SK-N-SH treated with all-trans-retinoic acid at 6 μM for 48 hours (cell line): ENCODE measurements around the gene RNF157.

Source experiments
- ATAC-seq: fragments of 200-7000 bp; cut with Tn5 transposase; 3 replicates; pipeline ENCODE4 v1.9.1; 2020; ENCODE audit warnings: mild to moderate bottlenecking, moderate library complexity
- ARNTL ChIP-seq: fragments of 450-650 bp; formaldehyde crosslinking; IDR thresholded peaks from 2 replicates; pipeline ENCODE4 v1.5.0; 2020; ENCODE audit warnings: low read depth, mild to moderate bottlenecking, moderate library complexity, borderline replicate concordance
- BACH2 ChIP-seq: fragments of 250-450 bp; sonication (Bioruptor Pico); IDR thresholded peaks from 2 replicates; pipeline ENCODE4 v1.9.0; 2021; ENCODE audit warnings: mild to moderate bottlenecking, borderline replicate concordance
- CREB5 ChIP-seq: fragments of 250-450 bp; sonication (Bioruptor Pico); IDR thresholded peaks from 2 replicates; pipeline ENCODE4 v1.5.1; 2020; ENCODE audit warnings: low read depth, mild to moderate bottlenecking, moderate library complexity
- CSDC2 ChIP-seq: fragments of 250-450 bp; sonication (Bioruptor Pico); IDR thresholded peaks from 2 replicates; pipeline ENCODE4 v1.5.0; 2020; ENCODE audit warnings: mild to moderate bottlenecking, moderate library complexity
- ESRRG ChIP-seq: fragments of 250-450 bp; sonication (Bioruptor Pico); IDR thresholded peaks from 2 replicates; pipeline ENCODE4 v1.6.1; 2021; ENCODE audit warnings: mild to moderate bottlenecking
- GLIS3 ChIP-seq: fragments of 250-450 bp; sonication (Bioruptor Pico); IDR thresholded peaks from 2 replicates; pipeline ENCODE4 v1.5.0; 2020; ENCODE audit warnings: mild to moderate bottlenecking, moderate library complexity
- ISL1 ChIP-seq: fragments of 250-450 bp; sonication (Bioruptor Pico); IDR thresholded peaks from 2 replicates; pipeline ENCODE4 v2.1.2; 2022; ENCODE audit warnings: mild to moderate bottlenecking, moderate library complexity
- OSR1 ChIP-seq: fragments of 250-450 bp; sonication (Bioruptor Pico); IDR thresholded peaks from 2 replicates; pipeline ENCODE4 v1.8.0; 2022; ENCODE audit warnings: moderate library complexity, mild to moderate bottlenecking, inconsistent platforms
- PATZ1 ChIP-seq: fragments of 250-450 bp; sonication (Bioruptor Pico); IDR thresholded peaks from 2 replicates; pipeline ENCODE4 v1.8.0; 2020; ENCODE audit warnings: mild to moderate bottlenecking, moderate library complexity, borderline replicate concordance
- PPARA ChIP-seq: fragments of 250-450 bp; sonication (Bioruptor Pico); IDR thresholded peaks from 2 replicates; pipeline ENCODE4 v1.5.0; 2020; ENCODE audit warnings: mild to moderate bottlenecking, borderline replicate concordance
- RARB ChIP-seq: fragments of 250-450 bp; sonication (Bioruptor Pico); IDR thresholded peaks from 2 replicates; pipeline ENCODE4 v1.8.0; 2021; ENCODE audit warnings: mild to moderate bottlenecking, moderate library complexity
- SNAI2 ChIP-seq: fragments of 250-450 bp; sonication (Bioruptor Pico); IDR thresholded peaks from 2 replicates; pipeline ENCODE4 v1.5.0; 2020; ENCODE audit warnings: mild to moderate bottlenecking, moderate library complexity
- TOX ChIP-seq: fragments of 250-450 bp; sonication (Bioruptor Pico); IDR thresholded peaks from 2 replicates; pipeline ENCODE4 v1.8.0; 2021; ENCODE audit warnings: mild to moderate bottlenecking, moderate library complexity, borderline replicate concordance
- TSHZ2 ChIP-seq: fragments of 250-450 bp; sonication (Bioruptor Pico); IDR thresholded peaks from 2 replicates; pipeline ENCODE4 v1.5.0; 2020; ENCODE audit warnings: mild to moderate bottlenecking, moderate library complexity
- ZC3H10 ChIP-seq: fragments of 250-450 bp; sonication (Bioruptor Pico); IDR thresholded peaks from 2 replicates; pipeline ENCODE4 v1.5.1; 2021; ENCODE audit warnings: mild to moderate bottlenecking, moderate library complexity
- ZFP3 ChIP-seq: fragments of 250-450 bp; sonication (Bioruptor Pico); IDR thresholded peaks from 2 replicates; pipeline ENCODE4 v1.5.0; 2020; ENCODE audit warnings: mild to moderate bottlenecking, moderate library complexity
- ZFP30 ChIP-seq: fragments of 450-650 bp; formaldehyde crosslinking; IDR thresholded peaks from 2 replicates; pipeline ENCODE4 v1.5.0; 2022; ENCODE audit warnings: mild to moderate bottlenecking, moderate library complexity
- ZNF565 ChIP-seq: fragments of 450-650 bp; formaldehyde crosslinking; conservative IDR thresholded peaks from 2 replicates; pipeline ENCODE4 v1.5.0; 2020; ENCODE audit warnings: low read depth, mild to moderate bottlenecking, moderate library complexity
- ZNF70 ChIP-seq: fragments of 450-650 bp; formaldehyde crosslinking; IDR thresholded peaks from 2 replicates; pipeline ENCODE4 v1.5.0; 2020; ENCODE audit warnings: mild to moderate bottlenecking, moderate library complexity
- ZNF8 ChIP-seq: fragments of 450-650 bp; formaldehyde crosslinking; IDR thresholded peaks from 2 replicates; pipeline ENCODE4 v1.5.0; 2020; ENCODE audit warnings: mild to moderate bottlenecking, moderate library complexity

The RNF157 gene

DNA sequence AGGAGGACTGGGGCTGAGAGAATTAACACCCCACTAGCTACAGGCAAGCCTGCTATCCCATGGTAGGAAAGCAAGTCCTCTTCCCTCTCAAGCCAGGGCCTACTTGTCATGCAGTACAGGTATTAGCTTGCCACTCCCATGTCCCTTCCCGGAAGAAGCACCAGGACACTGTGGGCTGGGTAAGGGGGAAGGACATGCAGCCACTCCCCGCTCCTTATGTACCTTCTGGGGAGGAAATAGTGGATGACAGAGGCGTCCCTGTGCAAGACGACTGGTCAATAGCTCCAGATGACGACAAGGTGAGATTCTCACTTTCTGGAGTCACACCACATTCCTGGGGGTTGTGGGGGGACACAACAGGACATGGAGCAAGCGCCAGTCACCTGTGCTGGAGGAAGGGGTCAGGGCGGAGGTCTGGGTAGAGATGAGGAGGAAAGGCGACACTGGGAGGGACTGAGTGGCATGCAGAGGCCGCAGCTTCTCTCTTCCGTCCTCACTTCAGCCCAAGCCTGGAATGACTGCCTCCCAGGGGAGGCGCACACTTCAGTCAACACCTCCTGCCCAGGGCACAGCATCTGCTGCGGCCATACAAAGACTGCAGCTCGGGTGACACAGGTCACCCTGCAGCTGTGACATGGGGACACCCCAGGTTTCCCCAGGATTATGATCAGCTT is 84.2 kb downstream of the RNF157 start:
- no peak for ATAC-seq
- no peak for TF ChIP-seq PPARA
- no peak for TF ChIP-seq CSDC2 (CRISPR knock-in tag)
- no peak for TF ChIP-seq OSR1 (CRISPR knock-in tag)
- no peak for TF ChIP-seq ESRRG (CRISPR knock-in tag)
- TF ChIP-seq CREB5 (CRISPR knock-in tag), result no peak

DNA sequence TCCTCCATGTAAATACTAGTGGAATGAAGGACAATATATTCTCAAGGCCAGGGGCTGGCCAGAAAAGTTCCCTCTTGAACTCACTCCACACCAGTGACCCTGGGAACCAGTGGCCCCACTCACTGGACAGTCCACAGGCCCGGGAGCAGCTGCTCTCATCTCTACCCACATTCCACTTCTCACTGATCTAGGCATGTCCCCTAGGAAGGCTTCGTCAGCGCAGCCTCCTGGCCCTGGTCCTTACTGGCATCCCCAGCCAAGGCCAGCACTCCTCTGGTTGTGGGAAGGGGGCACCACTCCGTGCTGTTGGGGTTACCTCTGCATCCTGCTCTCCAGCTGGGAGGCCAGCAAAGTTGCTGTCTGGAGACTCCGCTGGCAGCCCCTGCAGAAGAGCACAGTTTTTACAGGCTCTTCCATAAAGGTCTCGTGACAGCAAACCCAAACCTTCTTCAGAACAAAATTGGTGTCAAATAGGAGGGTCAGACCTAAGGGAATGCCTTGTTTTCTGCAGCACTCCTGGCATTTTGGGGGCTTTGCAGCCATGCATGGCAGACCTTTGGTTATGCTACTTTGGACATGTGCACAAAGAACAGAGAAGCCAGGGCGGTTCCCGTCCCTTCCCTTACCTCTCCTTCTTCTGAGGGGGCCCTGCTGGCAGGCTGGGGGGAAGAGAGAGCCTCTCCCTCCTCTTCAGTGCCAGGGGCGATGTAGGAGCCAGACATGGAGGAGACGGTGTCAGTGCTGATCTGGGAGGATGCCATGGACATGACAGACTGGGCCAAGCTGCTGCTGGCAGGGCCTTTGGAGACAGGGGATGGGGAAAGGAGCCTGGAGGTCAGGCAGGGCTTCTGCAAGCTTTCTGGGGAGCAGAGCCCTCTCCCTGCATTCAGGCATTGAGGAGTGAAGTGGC is 85.1 kb downstream of the RNF157 start:
- TF ChIP-seq ZC3H10 (CRISPR knock-in tag), result no peak
- no peak for TF ChIP-seq BACH2 (CRISPR knock-in tag)
- TF ChIP-seq CREB5 (CRISPR knock-in tag), result no peak
- no peak for TF ChIP-seq ZFP30 (CRISPR knock-in tag)
- TF ChIP-seq ISL1, result no peak
- TF ChIP-seq, all 23 proteins: peak for 0
- ATAC-seq, result no peak

DNA sequence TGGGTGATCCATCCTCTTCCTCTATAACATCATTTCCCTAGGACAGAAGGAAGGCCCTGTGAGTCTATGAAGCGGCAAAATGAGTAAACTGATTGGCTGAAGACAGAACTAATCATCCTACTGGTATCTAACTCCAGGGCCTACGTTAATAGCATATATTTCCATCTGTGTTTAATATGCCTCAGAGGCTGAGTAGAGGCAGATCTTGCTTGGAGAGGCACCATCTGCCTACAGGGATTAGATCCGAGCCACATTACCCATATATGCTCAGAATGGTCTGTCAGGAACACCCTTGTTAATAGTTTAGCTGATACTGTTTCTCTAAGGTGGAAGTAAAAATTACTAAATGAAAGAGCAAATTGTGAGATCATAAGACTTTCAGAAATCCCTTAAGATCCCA is 86.0 kb downstream of the RNF157 start:
- no peak for ATAC-seq
- TF ChIP-seq ISL1 (no peak), BACH2 (CRISPR knock-in tag) (no peak), ZFP3 (CRISPR knock-in tag) (no peak), ZC3H10 (CRISPR knock-in tag) (no peak), ESRRG (CRISPR knock-in tag) (no peak), CSDC2 (CRISPR knock-in tag) (no peak), PATZ1 (CRISPR knock-in tag) (no peak), SNAI2 (CRISPR knock-in tag) (no peak), PPARA (no peak), ZFP30 (CRISPR knock-in tag) (no peak), OSR1 (CRISPR knock-in tag) (no peak), ARNTL (no peak), ZNF70 (CRISPR knock-in tag) (no peak), ZNF8 (CRISPR knock-in tag) (no peak), TOX (CRISPR knock-in tag) (no peak), ZNF565 (CRISPR knock-in tag) (no peak), GLIS3 (no peak), CREB5 (CRISPR knock-in tag) (no peak), RARB (no peak), TSHZ2 (no peak)
- TF ChIP-seq, all 23 proteins: peak for 0
